NCI-H2029 (cell line): Measurements from ENCODE around the gene CORO1C.

Experiments used
- DNase-seq: peaks from one replicate; lab custom pipeline; 2025; lab: John Stamatoyannopoulos, UW

CORO1C gene

DNA sequence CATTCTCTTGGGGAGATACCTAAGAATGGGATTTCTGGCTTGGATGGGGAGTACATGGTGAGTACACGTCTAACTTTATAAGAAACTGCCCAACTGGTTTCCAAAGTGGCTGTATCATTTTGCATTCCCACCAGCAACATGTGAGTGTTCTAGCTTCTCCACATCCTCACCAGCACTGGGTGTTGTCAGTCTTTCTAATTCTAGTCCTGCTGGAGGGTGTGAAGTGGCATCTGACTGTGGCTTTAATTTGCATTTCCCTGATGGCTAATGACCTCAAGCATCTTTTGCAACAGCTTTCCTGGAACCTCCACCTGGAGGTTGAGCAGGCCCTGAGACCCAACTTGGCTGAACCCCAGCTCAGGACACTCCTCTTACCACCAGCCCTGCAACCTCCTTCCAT is 115.4 kb downstream of the CORO1C start:
- no peak for DNase-seq

DNA sequence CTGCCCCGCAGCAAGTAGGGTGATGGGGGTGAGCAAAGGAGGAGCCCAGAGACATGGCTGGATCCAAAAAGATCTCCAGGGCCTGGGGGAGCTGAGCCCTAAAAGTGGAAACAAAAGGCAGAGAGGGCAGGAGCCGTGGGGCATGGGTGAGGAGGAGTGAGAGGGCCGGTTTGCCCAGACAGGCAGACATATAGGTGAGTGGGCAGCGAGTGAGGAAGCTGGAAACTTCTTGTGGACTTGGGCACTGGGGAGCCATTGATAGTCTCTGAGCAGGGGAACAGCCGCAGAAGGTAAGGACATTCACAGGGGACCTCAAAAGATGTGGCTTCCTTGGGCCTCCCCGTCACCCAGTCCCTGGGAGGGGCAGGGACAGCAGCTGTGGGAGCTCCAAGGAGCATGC is 116.7 kb downstream of the CORO1C start:
- DNase-seq, result no peak

DNA sequence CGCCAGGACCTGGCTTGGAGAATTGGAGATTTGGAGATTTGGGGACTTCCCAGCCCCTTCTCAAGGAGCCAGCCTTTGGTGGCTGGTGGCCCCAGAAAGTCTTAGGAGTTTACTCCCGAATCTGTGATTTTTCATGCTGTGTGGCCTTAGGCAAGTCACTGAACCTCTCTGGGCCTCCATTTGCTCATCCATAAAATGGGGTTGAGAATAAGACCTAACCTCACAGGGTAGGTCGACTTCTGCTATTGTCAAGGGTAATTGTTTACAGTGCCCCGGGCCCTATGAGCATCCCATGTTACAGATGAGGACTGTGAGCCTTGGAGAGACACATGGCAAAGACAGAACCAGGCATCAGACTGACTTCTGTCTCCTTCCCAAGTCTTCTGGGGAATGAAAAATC is 117.3 kb downstream of the CORO1C start:
- DNase-seq, result no peak

DNA sequence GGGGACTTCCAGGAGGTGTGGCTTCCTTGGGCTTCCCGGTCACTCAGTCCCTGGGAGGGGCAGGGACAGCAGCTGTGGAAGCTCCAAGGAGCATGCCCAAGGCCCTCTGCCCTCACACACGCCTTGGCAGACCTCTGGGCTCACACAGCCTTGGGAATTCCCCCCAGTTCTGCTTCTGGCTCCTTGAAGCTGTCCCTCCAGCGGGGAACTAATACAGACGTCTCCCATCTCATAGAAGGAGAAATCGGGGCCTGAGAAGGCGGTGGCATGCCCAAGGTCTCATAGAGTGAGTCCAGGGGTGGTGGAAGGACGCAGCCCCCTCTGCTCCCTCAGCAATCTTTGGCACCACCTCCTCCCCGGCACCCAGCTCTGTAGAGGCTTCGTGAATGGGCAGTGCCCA is 117.8 kb downstream of the CORO1C start:
- DNase-seq, result no peak

DNA sequence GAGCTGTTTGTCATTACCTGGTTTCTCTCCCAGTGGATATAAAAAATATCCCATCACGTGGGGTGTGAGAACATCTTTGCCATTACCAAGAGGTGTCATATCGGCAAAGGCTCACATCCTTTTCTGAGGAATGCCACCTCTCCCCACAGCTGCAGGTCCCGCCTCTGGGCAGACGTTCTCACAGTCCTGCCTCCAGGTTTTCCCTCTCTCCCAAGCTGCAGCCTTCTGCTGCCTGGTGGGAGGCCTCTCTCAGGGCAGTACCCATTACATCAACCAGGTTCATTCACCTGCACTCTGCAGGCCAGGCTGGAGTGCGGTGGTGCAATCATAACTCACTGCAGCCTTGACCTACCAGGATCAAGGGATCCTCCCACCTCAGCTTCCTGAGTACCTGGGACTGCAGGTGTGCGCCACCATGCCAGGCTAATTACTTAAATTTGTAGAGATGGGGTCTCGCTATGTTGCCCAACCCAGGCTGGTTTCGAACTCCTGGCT is 118.5 kb downstream of the CORO1C start:
- no peak for DNase-seq

DNA sequence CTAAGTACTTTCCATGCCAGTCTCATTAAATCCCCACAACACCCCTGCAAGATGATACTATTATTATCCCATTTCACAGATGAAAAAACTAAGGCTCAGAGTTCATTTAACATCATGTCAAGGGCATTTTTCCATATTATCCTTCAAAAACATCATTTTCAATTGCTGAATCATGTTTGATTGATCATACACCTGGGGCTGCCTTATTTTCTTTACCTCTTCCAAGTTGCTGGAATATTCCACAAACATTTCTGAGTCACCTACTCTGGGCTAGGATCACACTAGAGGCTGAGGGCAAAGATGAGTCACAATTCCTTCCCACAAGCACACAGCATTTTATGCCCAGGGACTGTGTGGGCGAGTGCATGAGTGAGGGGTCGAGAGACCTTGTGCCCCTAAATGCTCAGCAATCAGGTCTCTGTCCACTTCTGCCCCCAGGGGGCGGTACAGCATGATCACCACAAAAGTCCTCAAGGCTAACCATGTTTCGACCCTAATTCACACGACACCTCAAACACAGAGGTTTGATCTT is 119.4 kb downstream of the CORO1C start:
- DNase-seq, result no peak

DNA sequence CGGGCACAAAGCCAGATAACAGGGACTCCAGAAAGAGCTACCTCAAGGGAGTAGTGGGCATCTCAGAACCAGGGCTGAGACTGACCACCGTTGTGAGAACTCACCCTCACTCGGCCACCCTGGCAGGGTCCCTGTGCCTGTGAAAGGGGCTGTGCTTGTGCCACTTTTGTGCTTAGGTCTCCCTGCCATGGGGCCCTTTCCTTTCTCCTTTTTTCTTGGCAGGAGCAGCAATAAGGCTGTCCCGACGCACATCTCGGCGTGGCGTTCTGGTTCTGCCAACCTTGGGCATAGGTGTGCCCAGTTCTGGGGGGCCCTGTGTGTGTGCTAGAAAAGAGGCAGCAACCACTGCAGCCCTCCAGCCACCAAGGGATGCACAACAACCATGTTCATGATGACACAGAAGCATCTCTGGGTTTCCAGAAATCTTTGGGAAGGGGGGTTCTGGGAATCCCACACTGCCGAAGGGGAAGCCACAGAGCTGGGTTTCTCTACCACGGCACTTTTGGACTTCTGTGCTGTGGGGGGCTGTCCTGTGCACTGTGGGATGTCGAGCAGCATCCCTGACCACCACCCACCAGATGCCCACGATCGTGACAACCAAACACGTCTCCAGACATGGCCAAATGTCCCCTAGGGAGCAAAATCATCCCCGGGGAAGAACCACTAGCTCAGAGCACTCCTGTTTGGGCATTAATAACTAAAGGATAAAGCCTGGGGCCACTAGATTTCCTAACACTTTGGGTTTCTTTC is 120.3 kb downstream of the CORO1C start:
- no peak for DNase-seq

DNA sequence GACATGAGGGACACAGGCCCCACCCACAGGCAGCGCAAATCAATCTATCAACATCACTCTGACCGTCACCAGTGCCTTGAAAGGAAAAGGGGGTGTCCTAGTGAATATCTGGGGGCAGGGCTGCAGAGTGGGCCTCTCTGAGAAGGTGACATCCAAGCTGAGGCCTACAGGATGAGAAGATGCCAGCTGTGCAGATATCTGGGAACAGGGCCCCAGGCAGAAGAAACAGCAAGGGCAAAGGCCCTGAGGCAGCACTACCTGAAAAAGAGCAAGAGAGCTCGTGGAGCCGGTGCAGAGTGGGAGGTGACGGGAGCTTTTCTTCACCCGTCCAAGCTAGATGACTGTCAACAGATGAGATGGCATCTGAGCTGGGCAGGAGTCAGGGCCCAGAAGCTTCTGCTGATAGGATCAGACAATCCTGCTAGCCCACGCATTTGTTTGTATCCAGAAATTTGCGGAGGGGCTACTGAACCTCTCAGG is 120.9 kb downstream of the CORO1C start:
- no peak for DNase-seq

DNA sequence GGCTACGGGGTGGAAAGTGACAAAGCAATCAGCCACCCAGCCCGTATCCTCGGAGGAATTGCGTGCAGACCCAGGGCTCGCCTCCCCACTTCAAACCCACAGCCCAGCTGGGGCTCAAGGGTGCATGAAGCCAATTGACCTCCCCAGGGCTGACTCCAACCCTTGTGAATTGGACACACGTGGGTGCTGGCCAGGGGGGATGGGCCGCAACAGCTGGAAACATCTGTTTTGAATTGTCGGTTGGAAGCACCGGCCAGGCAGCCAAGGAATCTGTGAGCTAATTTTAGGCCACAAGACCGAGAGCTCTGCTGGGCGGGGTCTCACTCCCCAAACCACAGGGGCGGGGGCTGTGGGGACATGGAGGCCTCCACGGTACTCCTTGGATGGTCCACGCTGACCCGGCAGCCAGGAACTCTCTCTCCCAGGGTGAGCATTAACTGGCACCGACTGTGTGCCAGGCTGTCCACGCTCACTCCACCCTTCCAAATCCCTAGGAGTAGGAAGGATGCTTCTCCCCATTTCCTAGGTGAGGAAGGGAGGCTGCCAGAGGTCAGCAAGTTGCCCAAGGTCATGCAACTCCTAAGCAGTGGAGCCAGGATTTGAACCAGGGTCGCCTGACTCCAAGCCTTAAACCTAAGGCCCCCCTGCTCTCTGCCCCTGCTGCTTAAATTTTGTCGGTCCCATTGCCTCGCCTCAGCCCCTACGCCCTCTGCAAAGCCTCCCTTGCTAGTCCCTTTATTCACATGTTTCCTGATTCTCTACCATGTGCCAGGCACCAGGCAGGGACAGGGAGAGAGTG is 121.6 kb downstream of the CORO1C start:
- DNase-seq, result no peak

DNA sequence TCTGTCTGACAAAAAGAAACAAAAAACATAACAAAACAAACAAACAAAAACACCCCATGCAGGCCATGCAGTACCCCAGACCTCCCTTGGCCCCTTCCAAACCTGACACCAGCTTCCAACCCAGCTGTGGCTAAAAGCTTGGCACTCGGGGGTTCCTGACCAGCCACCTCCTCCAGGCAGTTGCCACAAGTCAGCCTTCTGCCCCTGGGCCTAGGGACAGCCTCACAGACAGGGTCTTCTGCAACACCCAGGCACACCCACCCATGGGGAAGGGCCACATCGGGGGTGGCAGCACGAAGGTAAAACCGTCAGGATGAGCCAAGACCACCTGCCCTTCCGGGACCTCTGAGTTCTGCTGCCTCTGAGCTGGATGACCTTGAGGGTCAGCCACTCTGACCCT is 122.7 kb downstream of the CORO1C start:
- no peak for DNase-seq

DNA sequence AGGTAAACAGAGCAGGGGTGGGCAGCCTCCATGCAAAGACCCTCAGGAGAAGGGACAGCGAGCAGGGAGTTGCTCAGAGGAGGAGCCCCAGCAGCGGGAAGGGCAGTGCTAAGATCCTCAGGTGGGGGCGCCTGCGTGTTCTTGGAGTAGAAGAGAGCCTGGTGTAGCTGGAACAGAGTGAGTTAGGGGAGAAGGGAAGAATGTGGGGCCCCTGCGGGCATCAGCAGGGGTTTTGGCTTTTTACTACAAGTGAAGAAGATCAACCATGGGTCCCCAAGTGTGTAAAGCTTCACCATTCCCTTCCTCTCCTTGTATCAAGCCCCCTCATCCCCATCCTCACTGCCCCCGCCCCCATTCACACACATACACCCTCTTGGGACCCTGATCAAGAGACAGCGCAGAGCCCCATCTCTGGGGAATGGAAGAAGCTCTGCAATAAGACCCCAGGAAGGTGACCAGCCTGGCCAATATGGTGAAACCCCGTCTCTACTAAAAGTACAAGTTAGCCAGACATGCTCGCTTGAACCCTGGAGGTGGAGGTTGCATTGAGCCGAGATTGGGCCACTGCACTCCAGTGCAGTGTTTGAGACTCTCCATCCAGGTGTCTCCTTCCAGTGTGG is 123.2 kb downstream of the CORO1C start:
- no peak for DNase-seq

DNA sequence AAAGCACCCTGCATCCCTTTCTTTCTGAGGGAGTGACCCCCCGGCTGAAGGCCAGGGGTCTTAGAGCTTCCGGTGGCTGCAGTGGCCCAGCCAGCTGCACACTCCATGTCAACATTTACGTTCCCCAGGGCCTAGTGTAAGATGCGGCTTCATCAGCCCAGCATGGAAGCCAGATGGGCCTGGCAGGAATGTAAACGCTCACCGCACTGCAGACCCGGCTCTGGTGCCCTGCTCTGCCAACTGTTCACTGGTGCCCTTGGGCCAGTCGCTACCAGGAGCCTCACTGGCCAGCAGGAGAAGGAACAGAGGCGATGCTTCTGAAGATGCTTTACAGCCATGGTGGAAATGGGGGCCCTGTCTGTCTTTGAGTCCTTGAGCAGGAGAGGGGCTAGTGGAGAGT is 124.8 kb downstream of the CORO1C start:
- no peak for DNase-seq

DNA sequence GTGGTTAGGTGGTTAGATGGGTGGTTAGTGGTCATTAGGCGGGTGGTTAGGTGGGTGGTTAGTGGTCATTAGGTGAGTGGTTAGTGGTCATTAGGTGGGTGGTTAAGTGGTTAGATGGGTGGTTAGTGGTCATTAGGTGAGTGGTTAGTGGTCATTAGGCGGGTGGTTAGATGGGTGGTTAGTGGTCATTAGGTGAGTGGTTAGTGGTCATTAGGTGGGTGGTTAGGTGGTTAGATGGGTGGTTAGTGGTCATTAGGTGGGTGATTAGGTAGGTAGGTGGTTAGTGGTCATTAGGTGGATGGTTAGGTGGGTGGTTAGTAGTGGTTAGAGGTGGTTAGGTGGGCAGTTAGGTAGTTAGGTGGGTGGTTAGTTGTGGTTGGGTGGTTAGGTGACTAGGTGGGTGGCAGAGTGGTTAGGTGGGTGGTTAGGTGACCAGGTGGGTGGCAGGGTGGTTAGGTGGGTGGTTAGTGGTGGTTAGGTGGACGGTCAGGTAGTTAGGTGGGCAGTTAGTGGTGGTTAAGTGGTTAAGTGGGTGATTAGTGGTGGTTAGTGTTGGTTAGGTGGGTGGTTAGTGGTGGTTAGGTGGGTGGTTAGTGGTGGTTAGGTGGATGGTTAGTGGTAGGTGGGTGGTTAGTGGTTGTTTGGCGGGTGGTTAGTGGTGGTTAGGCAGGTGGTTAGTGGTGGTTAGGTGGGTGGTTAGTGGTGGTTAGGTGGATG is 125.5 kb downstream of the CORO1C start:
- DNase-seq, result no peak

DNA sequence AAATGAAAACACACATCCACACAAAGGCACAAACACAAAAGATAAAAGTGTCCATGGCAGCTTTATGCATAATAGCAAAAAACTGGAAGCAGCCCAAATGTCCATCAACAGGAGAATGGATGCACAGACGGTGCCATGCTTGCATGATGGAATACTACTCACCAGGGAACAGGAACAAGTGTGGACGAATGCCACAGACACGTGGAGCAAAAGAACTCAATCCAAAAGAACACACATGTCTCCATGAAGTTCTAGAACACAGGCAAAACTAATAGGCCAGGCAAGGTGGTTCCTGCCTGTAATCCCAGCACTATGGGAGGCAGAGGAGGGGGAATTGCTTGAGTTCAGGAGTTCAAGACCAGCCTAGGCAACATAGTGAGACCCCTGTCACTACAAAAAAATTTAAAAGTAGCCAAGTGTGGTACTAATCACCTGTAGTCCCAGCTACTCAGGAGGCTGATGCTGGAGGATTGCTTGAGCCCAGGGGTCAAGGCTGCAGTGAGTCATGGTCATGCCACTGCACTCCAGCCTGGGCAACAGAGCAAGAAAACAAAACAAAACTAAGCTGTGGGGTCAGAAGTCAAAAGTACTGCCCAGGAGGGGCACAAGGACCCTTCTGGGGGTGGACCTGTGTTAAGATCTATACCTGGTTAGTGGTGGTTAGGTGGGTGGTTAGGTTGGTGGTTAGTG is 126.2 kb downstream of the CORO1C start:
- no peak for DNase-seq

DNA sequence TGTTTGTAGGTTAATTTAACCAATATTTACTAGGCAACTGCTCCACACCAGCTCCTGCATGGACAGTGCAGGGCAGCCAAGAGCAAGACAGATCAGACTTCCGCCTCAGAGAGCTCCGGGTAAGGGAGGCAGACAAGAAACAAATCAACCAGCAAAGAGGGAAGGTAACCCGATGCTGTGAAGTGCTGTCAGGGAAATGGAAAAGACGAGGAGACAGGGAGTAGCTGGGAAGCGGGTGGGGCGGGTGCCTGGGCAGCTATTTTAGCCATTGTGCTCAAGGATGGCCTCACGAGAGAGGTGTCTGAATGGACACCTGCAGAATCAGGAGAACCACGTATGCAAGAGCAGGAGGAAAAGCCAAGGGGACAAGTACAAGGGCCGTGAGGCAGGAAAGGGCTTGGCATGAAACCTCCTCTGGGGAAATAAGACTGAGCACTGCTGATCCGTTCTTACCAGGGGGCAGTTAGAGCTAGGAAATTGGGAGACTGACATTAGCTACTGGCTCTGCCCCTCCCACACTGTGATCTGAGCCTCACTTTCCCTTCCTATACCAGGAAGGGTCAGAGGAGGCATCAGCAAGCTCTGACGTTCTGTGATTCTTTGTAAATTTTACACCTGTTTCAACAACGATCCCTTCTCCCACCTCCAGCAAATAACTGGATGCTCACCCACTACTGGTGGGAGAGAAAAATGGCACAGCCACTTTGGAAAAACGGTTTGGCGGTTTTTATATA is 126.9 kb downstream of the CORO1C start:
- no peak for DNase-seq

DNA sequence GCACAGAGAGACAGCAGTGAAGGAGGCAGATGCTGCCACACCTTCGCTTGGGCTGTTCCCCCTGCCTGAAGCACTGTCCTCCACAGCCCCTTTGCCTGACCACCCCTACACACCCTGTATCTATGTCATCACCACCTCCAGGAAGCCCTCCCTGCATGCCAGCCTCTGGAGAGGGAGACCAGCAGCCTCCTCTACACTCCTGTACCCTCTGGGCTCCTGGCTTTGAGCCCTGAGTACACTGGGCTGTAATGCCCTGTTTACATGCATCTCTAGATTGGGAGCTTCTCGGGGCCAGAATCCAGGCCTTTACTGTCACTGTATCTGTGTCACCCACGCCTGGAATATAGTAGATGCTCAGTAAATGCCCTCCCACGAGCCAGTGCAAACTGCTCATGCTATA is 127.6 kb downstream of the CORO1C start:
- DNase-seq, result no peak

DNA sequence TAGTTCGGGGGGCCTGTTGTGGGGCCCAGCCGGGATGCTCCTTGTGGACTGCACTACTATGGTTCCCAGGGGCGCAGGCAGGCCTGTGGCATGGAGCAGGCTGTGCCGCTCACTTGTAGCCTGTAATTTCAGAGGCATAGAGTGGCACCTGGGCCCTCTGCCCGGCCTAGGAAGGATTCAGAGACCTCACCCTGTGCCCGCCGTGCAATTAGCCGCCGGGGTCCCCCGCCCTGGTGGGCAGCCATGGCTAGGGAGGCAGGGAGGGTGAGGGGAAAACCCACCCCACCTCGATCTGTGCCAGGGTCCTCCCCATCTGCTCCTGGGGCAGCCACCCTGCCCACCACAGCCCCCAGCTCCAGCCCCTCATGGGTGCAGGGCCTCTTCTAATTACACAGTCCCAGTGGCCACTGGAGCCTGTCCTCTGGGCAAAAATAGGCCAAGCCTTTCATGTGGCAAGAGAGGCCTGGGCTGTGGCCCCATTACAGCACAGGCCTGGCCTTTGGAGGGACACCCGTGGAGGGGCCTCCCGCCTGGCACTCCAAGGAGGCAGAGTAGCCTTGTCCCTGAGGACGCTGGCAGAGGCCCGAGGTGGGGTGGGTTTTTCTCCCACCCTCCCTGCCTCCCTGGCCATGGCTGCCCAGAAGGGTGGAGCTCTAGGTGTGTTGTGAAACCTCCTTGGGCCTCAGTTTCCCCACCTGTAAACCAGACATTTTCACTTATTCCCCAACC is 128.2 kb downstream of the CORO1C start:
- no peak for DNase-seq

DNA sequence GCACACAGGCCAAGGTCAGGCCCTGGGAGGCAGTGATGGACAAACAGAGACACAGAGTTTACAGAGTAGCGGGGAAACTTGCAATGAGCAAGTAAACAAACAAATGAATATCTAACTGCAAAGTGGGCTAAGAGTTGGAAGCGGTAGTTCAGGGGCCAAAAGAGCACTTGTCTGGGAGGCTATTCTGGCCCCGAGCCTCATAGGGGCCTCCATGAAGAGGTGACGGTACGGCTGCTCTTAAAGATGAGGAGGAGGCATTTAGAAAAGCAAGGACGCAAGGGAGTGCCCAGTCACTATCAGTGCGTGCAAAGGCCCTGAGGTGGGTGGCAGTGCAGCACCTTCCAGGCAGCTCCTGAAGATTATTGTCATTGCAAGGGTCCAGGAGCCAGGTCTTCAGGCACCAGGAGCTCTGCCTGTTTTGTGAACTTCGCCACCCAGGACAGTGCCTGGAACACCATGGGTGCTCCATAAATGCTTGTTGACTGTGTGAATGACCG is 129.1 kb downstream of the CORO1C start:
- no peak for DNase-seq

DNA sequence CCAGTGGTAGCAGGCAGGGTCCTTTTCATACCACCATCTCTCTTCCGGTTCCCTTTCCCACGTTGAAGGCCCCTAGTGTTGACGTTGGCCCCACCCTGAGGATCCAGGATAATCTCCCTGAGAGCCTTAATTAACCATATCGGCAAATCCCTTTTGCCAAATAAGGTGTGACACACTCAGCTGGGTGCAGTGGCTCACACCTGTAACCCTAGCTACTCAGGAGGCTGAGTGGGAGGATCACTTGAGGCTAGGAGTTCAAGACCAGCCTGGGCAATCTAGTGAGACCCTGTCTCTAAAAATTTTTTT is 130.7 kb downstream of the CORO1C start:
- no peak for DNase-seq
